ENCODE results near the gene CCNQ.

The CCNQ gene

DNA sequence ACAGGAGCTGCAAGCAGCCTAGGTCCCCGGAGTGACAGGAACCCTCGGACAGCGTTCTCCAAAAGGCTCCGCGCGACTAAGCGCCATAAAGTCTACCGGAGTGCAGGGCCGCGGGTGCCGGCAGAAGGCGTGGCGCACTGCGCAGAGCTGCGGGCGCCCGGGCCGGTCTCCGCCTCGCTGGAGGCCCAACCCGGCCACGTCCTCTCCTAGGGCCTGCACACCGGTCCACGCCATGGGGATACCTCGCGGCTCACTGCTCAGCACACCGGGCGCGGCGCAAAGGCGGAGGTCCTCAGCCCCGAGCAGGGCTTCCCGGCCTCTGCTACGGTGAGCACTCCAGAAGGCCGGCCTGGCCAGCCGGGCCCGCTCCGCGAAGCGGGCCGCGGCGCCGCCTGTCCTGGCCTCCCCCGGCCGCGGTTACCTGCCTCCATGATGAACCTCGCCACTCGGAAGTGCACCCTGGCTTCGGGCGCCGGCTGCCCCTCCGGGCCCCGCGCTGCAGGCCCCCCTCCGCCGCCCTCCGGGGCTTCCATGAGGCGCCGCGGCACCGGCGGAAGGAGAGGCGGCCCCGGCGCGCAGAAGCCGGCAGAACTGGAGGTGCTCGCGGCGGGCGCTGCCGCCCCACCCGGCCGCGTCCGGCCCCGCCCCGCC, at the start of gene CCNQ:
Gene CCNQ, minus strand, starts transcription at position 599 of the 651 bp plus-strand sequence. Its CDS starts 66 bp downstream, at position 533.
- Histone ChIP-seq H3K4me3 (peak within 1 kb of the TSS; percentile 70 to 84 (median 76)), H3K9me3 (replicated peaks in 1 of 11) (peaks cover 0 to 19% (median 8%) of the 10 kb centered on the region in 11 experiments; a peak in 10 of 22 replicates), H3K36me3 (peaks cover 17 to 24% (median 20%) of the 10 kb centered on the region in 11 experiments), H3K27ac (peak within 1 kb of the TSS; percentile 23 to 82 (median 73); a peak in 21 of 22 replicates), H3K27me3 (peaks cover 35 to 87% (median 75%) of the 10 kb centered on the region in 11 experiments), H3K4me2 (peak within 1 kb of the TSS; percentile 69 to 86 (median 79)), H4K20me1 (peaks cover 18 to 60% (median 48%) of the 10 kb centered on the region in 11 experiments; a peak in 19 of 22 replicates), H3K9ac (peak within 1 kb of the TSS; percentile 76 to 88 (median 83)), H3K4me1 (peaks cover 30 to 50% (median 47%) of the 10 kb centered on the region in 10 experiments)
- TF ChIP-seq Cebpa-rat (IDR thresholded peaks at IDR 0.05), result no peak

DNA sequence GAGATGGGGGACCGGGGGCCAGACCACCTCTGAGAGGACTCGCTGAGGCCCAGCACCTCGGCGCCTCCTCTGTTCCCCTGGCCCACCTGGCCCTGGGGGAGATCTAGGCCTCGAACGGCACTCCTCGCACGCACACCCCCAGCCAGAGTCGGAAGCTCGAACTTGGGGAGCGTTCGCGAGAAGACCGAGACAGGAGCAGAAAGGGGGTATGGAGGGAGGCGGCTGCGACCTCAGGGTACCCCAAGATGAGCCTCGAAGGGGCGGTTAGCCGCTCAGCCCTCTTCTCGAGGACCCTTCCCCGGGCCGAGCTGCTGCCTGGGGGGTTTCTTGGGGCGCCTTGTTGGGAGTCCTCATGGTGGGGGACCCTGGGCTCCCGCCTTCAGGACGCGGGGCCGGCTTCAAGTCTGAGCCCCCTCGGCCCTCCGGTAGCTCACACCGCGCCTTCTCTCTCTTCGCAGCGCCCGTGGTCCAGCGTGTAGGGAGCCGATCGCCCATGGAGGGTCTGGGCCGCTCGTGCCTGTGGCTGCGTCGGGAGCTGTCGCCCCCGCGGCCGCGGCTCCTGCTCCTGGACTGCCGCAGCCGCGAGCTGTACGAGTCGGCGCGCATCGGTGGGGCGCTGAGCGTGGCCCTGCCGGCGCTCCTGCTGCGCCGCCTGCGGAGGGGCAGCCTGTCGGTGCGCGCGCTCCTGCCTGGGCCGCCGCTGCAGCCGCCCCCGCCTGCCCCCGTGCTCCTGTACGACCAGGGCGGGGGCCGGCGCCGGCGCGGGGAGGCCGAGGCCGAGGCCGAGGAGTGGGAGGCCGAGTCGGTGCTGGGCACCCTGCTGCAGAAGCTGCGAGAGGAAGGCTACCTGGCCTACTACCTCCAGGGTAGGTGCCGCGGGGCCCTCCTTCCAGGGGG, 48.8 kb upstream of the CCNQ start:
- Histone ChIP-seq H3K27me3 (peaks cover 62 to 77% (median 65%) of the 10 kb centered on the region in 11 experiments), H4K20me1 (peaks cover 0 to 25% (median 0%) of the 10 kb centered on the region in 11 experiments; a peak in 9 of 22 replicates), H3K9me3 (replicated peaks in 1 of 11) (peaks cover 6 to 57% (median 32%) of the 10 kb centered on the region in 11 experiments; a peak in 17 of 22 replicates), H3K36me3 (no peaks in the 10 kb centered on the region), H3K4me2 (peak overlapping the region in 4 of 11 experiments; percentile 18 to 59 (median 36); a peak in 4 of 22 replicates), H3K4me1 (peaks cover 0 to 18% (median 12%) of the 10 kb centered on the region in 10 experiments; a peak in 17 of 20 replicates), H3K4me3 (peak overlapping the region in 1 of 10 experiments; percentile 38; a peak in 1 of 20 replicates), H3K27ac (no peak overlapping the region), H3K9ac (no peak overlapping the region)
- no peak for TF ChIP-seq Cebpa-rat (IDR thresholded peaks at IDR 0.05)

DNA sequence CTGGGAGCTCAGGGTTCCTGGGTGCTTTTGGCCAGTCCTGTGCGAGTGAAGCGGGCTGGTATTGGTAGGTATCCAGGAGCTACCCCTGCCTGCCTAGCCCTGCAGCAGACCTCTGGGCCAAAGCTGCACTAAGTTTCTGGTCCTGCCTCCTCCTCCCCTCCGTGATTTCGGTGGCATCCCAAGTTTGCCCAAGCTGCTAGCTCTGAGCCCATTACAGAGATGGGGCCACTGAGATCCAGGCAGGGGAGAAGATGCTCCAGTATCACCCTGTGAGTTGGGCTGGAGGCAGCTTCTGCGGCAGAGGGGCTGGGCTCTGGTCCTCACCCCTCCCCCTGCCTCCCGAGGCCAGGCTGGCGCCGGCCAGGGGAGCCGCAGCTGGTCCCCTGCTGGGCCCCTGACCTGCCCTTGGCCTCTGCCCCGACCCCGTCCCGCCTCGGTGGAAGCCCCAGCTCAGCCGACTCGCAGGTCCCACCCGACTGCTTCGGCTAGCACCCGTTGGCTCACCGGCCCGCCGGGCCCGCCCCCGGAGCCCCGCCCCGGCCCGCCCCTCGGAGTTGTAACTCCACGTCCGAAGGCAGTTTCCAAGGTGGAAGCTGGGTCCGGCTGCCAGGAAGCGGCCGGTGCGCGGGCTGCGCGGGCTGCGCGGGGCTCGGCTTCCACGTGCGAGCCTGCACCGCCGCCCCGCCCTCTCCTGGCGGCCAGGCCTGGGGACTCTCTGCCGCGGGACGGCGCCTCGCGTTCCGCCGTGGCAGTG, 47.9 kb upstream of the CCNQ start, which contains the start of gene DUSP9:
Gene DUSP9, plus strand, starts transcription at position 584 of the 754 bp plus-strand sequence. CDS start 751 bp downstream, outside the sequence.
- no peaks in the 10 kb centered on the region for H3K36me3 ChIP-seq
- H3K4me2 ChIP-seq, result peak within 1 kb of the TSS; percentile 14 to 64 (median 39); a peak in 15 of 22 replicates
- H3K4me3 ChIP-seq, result peak within 1 kb of the TSS in 1 of 10 experiments; percentile 38; a peak in 3 of 20 replicates
- no peak within 1 kb of the TSS for H3K27ac ChIP-seq
- peaks cover 64 to 79% (median 67%) of the 10 kb centered on the region in 11 experiments for H3K27me3 ChIP-seq
- peaks cover 2 to 21% (median 15%) of the 10 kb centered on the region in 10 experiments; a peak in 18 of 20 replicates for H3K4me1 ChIP-seq
- no peak for TF ChIP-seq Cebpa-rat (IDR thresholded peaks at IDR 0.05)
- peaks cover 0 to 25% (median 0%) of the 10 kb centered on the region in 11 experiments; a peak in 8 of 22 replicates for H4K20me1 ChIP-seq
- peaks cover 6 to 52% (median 34%) of the 10 kb centered on the region in 11 experiments; a peak in 14 of 22 replicates for H3K9me3 ChIP-seq (replicated peaks in 1 of 11)
- H3K9ac ChIP-seq, result no peak within 1 kb of the TSS

DNA sequence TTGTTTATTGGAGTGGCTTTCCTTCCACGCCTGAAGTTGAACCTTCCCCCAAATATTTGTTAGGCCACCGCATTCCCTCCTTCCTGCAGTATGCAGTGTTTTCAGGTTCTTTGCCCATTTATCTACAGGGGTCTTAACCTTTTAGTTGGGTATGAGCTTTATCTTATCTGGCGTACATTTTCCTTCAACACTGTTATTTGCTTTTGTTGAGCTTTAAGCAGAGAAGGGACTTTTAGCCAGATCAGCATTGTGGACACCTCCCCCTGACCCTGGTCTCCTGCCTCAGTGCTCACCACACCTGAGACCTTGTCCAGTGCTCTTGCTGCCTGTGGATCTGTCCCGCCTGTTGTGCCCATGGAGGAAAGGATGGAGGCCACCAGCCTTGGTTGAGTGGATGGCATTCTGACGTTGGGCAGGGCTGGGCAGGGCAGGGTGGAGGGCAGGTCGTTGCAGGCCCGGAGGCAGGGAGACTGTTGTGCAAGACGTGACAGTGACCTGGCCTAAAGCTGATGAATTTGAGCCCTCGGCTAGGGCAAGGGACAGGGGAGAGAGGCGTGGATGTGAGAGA, 47.1 kb upstream of the CCNQ start:
- Histone ChIP-seq H3K9me3 (replicated peaks in 1 of 11) (peaks cover 6 to 48% (median 34%) of the 10 kb centered on the region in 11 experiments; a peak in 14 of 22 replicates), H3K9ac (no peak overlapping the region), H3K36me3 (no peaks in the 10 kb centered on the region)

DNA sequence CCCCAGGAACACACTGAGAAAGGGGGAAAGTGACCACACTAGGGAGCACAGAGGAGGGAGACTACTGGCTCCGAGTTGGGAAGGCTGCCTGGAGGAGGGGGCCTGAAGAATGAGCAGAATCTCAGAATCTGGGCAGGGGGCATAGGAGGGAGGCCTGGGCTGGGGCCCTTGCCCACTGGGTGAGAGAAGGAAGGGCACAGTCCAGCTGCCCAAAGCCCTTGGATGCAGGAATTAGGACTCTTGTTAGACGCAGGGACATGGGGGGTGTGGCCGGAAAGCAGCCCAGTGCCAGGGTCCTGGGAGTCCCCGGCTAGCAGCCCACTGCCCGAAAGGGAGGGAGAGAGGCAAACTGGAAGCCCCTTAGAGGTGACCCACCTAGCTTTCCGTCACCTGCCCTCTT, 46.2 kb upstream of the CCNQ start:
- Histone ChIP-seq H4K20me1 (peaks cover 0 to 25% (median 0%) of the 10 kb centered on the region in 11 experiments; a peak in 8 of 22 replicates), H3K27me3 (peaks cover 64 to 90% (median 70%) of the 10 kb centered on the region in 11 experiments), H3K4me2 (no peak overlapping the region), H3K9ac (no peak overlapping the region), H3K36me3 (no peaks in the 10 kb centered on the region), H3K9me3 (replicated peaks in 1 of 11) (peaks cover 6 to 45% (median 34%) of the 10 kb centered on the region in 11 experiments; a peak in 14 of 22 replicates), H3K4me1 (peaks cover 18 to 38% (median 32%) of the 10 kb centered on the region in 10 experiments; a peak in 19 of 20 replicates), H3K27ac (no peak overlapping the region), H3K4me3 (no peak overlapping the region)
- no peak for TF ChIP-seq Cebpa-rat (IDR thresholded peaks at IDR 0.05)

More for the DNA sequence above, 47.1 kb upstream of the CCNQ start:
- Histone ChIP-seq H3K4me2 (no peak overlapping the region), H3K4me3 (no peak overlapping the region), H3K4me1 (peaks cover 10 to 29% (median 23%) of the 10 kb centered on the region in 10 experiments; a peak in 19 of 20 replicates), H3K27ac (no peak overlapping the region), H3K27me3 (peaks cover 64 to 82% (median 70%) of the 10 kb centered on the region in 11 experiments), H4K20me1 (peaks cover 0 to 25% (median 0%) of the 10 kb centered on the region in 11 experiments; a peak in 8 of 22 replicates)
- no peak for TF ChIP-seq Cebpa-rat (IDR thresholded peaks at IDR 0.05)

DNA sequence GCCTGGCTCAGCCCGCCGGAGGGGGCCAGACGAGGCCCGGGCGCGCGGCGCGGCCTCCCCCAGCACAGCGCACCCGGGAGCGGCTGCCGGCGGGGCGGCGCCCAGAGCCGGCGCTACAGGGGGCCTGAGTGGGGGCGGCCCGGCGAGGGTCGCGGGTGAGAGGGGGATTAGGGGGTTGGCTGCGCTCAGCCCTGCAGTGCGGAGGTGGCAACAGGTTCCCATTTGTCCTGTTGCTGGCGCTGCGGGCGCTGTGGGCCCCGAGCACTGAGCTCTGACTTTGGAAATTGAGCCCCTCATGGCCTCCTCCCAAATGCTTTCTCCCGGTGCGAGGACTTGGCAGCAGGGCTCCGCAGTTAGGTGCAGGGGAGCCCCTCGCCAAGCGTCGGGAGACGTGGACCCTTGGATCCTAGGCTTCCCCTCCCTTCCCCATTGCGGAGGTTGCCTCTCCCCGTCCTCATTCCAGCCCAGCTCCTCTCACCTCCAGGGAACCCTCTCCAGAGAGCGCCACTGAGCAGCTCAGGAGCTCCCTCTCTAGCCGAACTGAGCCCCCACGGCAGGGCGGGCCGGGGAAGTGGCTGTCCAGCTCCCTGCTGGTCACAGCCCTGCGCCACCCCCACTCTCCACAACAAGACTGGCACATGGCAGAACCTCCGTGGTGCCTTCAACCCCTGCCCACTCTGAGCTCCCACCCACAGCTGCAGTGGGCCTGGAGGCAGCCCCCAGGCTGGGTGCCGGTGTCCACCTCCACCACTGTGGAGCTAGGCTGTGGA, 45.6 kb upstream of the CCNQ start:
- Histone ChIP-seq H3K9me3 (replicated peaks in 1 of 11) (peaks cover 6 to 45% (median 29%) of the 10 kb centered on the region in 11 experiments; a peak in 14 of 22 replicates), H3K4me3 (peak overlapping the region in 8 of 10 experiments; percentile 25 to 51 (median 38); a peak in 10 of 20 replicates), H3K36me3 (no peaks in the 10 kb centered on the region), H3K4me2 (peak overlapping the region; percentile 51 to 72 (median 60)), H3K4me1 (peaks cover 24 to 44% (median 38%) of the 10 kb centered on the region in 10 experiments; a peak in 19 of 20 replicates), H4K20me1 (peaks cover 0 to 25% (median 0%) of the 10 kb centered on the region in 11 experiments; a peak in 8 of 22 replicates), H3K27ac (no peak overlapping the region), H3K9ac (no peak overlapping the region), H3K27me3 (peaks cover 64 to 96% (median 70%) of the 10 kb centered on the region in 11 experiments)
- TF ChIP-seq Cebpa-rat (IDR thresholded peaks at IDR 0.05), result no peak

Data from BLaER1 treated with 17β-estradiol and CSF1 and Interleukin-3, amounts not matched to agents 10 nM and 100 nM (cell line).